ENCODE data around the gene TBPL1.
"Not testable (repeated sequence)": the region's sequence is repeated elsewhere in the genome, so short reads cannot be mapped to it uniquely, and the experiment has no call there.

The TBPL1 gene

GRCh38 chr6:133965817-133966360 lies 12.9 kb downstream of the TBPL1 start:
- in situ Hi-C loops (cut with MboI; ENCODE audit: low sequenced_read_pairs, unreplicated experiment), result no loop called here
- DNase-seq (ENCODE audit: low spot score), result no peak
- TF ChIP-seq CTCF (IDR thresholded peaks at IDR 0.05; ENCODE audit: borderline replicate concordance, control extremely low read depth, extremely low read depth, insufficient read depth, missing control alignments), result no peak

GRCh38 chr6:133966654-133967329 lies 13.8 kb downstream of the TBPL1 start:
- in situ Hi-C loops (cut with MboI; ENCODE audit: low sequenced_read_pairs, unreplicated experiment), result no loop called here
- no peak for TF ChIP-seq CTCF (IDR thresholded peaks at IDR 0.05; ENCODE audit: borderline replicate concordance, control extremely low read depth, extremely low read depth, insufficient read depth, missing control alignments)
- peak; percentile 38 for DNase-seq (ENCODE audit: low spot score)

GRCh38 chr6:133967347-133967746 lies 14.3 kb downstream of the TBPL1 start:
- no peak for TF ChIP-seq CTCF (IDR thresholded peaks at IDR 0.05; ENCODE audit: borderline replicate concordance, control extremely low read depth, extremely low read depth, insufficient read depth, missing control alignments)
- no peak for DNase-seq (ENCODE audit: low spot score)
- in situ Hi-C loops (cut with MboI; ENCODE audit: low sequenced_read_pairs, unreplicated experiment), result no loop called here

GRCh38 chr6:133967835-133968234 lies 14.8 kb downstream of the TBPL1 start:
- in situ Hi-C loops (cut with MboI; ENCODE audit: low sequenced_read_pairs, unreplicated experiment); DNase-seq (ENCODE audit: low spot score): not testable (repeated sequence)

- no peak for TF ChIP-seq CTCF (IDR thresholded peaks at IDR 0.05; ENCODE audit: borderline replicate concordance, control extremely low read depth, extremely low read depth, insufficient read depth, missing control alignments)
- in situ Hi-C loops (cut with MboI; ENCODE audit: low sequenced_read_pairs, unreplicated experiment), result no loop called here
Observed at GRCh38 chr6:133969285-133969920, 16.4 kb downstream of the TBPL1 start.

GRCh38 chr6:133969921-133970295 lies 16.9 kb downstream of the TBPL1 start:
- DNase-seq (ENCODE audit: low spot score), result no peak
- in situ Hi-C loops (cut with MboI; ENCODE audit: low sequenced_read_pairs, unreplicated experiment), result no loop called here
- TF ChIP-seq CTCF (IDR thresholded peaks at IDR 0.05; ENCODE audit: borderline replicate concordance, control extremely low read depth, extremely low read depth, insufficient read depth, missing control alignments), result no peak

More at GRCh38 chr6:133969285-133969920, 16.4 kb downstream of the TBPL1 start:
- no peak for DNase-seq (ENCODE audit: low spot score)

- no peak for DNase-seq (ENCODE audit: low spot score)
- no peak for TF ChIP-seq CTCF (IDR thresholded peaks at IDR 0.05; ENCODE audit: borderline replicate concordance, control extremely low read depth, extremely low read depth, insufficient read depth, missing control alignments)
- in situ Hi-C loops (cut with MboI; ENCODE audit: low sequenced_read_pairs, unreplicated experiment), result no loop called here
Observed at GRCh38 chr6:133971861-133972260, 18.8 kb downstream of the TBPL1 start.
